Adrenal gland (tissue), 12 donors: Measurements from ENCODE around the gene EXOC6B. TPM values are rescaled to one million over a fixed set of nuclear protein-coding genes. Genes with fewer than 3 reads are reported as not detected.
A peak's percentile ranks its signal among the peaks of the same experiment; 100 is the strongest.

Experiments
- DNase-seq, 7 donors: peaks; one replicate each; pipeline ENCODE4 v3.0.0-alpha.2; 2019 to 2020
- H3K27ac ChIP-seq, 5 donors: fragments of 200-600 bp; sonication (generic) in 4 of 5; 1 replicate in 3 of 5; 2 replicates in 2 of 5; pipeline versions ENCODE4 v1.5.1 to v1.8.0; 2016 to 2020; ENCODE audit warnings: mild to moderate bottlenecking in 1 of 5
- H3K27me3 ChIP-seq: fragments of 200-600 bp; 2 replicates; pipeline ENCODE4 v1.8.0; 2021
- H3K36me3 ChIP-seq, 2 donors: fragments of 200-600 bp; replicated peaks in 1 of 2; 1 replicate in 1 of 2; 2 replicates in 1 of 2; pipeline versions ENCODE4 v1.5.1 to v1.8.0; 2018 to 2022
- H3K4me1 ChIP-seq, 2 donors: fragments of 200-600 bp; replicated peaks in 1 of 2; 1 replicate in 1 of 2; 2 replicates in 1 of 2; pipeline versions ENCODE4 v1.5.1 to v1.8.0; 2018 to 2021
- H3K4me3 ChIP-seq, 4 donors: fragments of 200-600 bp; sonication (generic) in 3 of 4; one replicate each; pipeline ENCODE4 v1.5.1; 2016 to 2018
- H3K9me3 ChIP-seq, 3 donors: fragments of 200-600 bp; sonication (generic) in 1 of 3; replicated peaks in 1 of 3; 1 replicate in 2 of 3; 2 replicates in 1 of 3; pipeline versions ENCODE4 v1.5.1 to v1.8.0; 2016 to 2021
- CTCF ChIP-seq, 6 experiments: fragments of 450-650 bp in 4 of 6; fragments of 200-600 bp in 2 of 6; sonication (generic) in 1 of 6; IDR thresholded peaks; 1 replicate in 5 of 6; 2 replicates in 1 of 6; pipeline versions ENCODE4 v1.5.1 to v1.8.0; 2016 to 2021; ENCODE audit warnings: antibody characterized with exemption in 6 of 6, mild to moderate bottlenecking in 2 of 6, moderate library complexity in 1 of 6
- POLR2A ChIP-seq, 2 donors: fragments of 450-650 bp; IDR thresholded peaks; one replicate each; pipeline ENCODE4 v1.6.1; 2017; ENCODE audit warnings: antibody characterized with exemption in 2 of 2, mild to moderate bottlenecking in 2 of 2, moderate library complexity in 1 of 2
- WGBS, 4 donors: extraction: QIAGEN DNeasy Blood & Tissue Kit in 2 of 4; methylation state at CpG; one replicate each; pipeline versions ENCODE4 v1.1.5 to v1.1.7; 2013 to 2017; 5-methylcytosine and 5-hydroxymethylcytosine counted together
- intact Hi-C, 2 donors: fragments of 100-400 bp; cut with DNase I; formaldehyde crosslinking; loops; one replicate each; pipeline versions ENCODE4 v1.14.1 to v1.15.0; 2022 to 2023
- polyA plus RNA-seq, 3 donors: library from polyadenylated mRNA; stranded (reverse); fragments of 200-250 nt in 2 of 3; fragments of 350-450 nt in 1 of 3; fragmentation: Illumina TruSeq in 1 of 3; extraction: RNeasy Lipid Tissue Mini Kit (QIAGEN cat#74804) in 1 of 3; gene quantifications; one replicate each; pipeline ENCODE4 v1.2.3, GENCODE V29; 2013 to 2014
- total RNA-seq, 9 donors: library from RNA; depleted of rRNA in 4 of 9; stranded (reverse); fragments of >200 nt in 4 of 9; fragments of 120-200 nt in 1 of 9; fragmentation: NEBNext Ultra II Directional in 1 of 9; extraction: Animal tissue kit (Norgen Biotek cat#: 25700) in 1 of 9; gene quantifications; one replicate each; pipeline versions ENCODE4 v1.1.0 to v1.2.4, GENCODE V29; 2013 to 2023
- donor health status: healthy with polysubstance abuse.
- donor health status: Bipolar disorder and iron deficiency.
- donor health status: DM: yes; HTN: yes; CAD: no.
- donor health status: DM: no; HTN: no; CAD: no.
- donor health status: DM: no; HTN: no; CAD: no.
- donor health status: DM: yes; HTN: yes; CAD: no.

Gene EXOC6B
- total and polyA plus RNA-seq, 12 donors, result 6.0 to 92.6 (median 50.6) TPM

- TF ChIP-seq CTCF (IDR thresholded peaks at IDR 0.05) (no peak), POLR2A (IDR thresholded peaks at IDR 0.05) (no peak)
- DNase-seq, result no peak
- Histone ChIP-seq H3K27me3 (no peaks in the 10 kb centered on the region), H3K36me3 (no peaks in the 10 kb centered on the region), H3K4me3 (no peak overlapping the region), H3K4me1 (peaks cover 5 to 10% of the 10 kb centered on the region in 2 donors), H3K9me3 (no peaks in the 10 kb centered on the region), H3K27ac (no peak overlapping the region)
- WGBS, 4 donors, result 21 to 48% (median 24%) methylated on average over 2 of the region's 2 CpGs
- intact Hi-C loops, result loop anchor here in 1 of 2 donors (5.0 kb wide), 1 partner anchor 92 kb away; no protein-coding TSS in a partner anchor
These were observed 38.7 kb upstream of the EXOC6B start for GRCh38 chr2:72864500-72864899.

GRCh38 chr2:72863046-72863445 is 37.2 kb upstream of the EXOC6B start:
- whole genome bisulfite sequencing, 4 donors, result 57 to 61% (median 59%) methylated on average over 11 to 13 of the region's 13 CpGs
- H3K9me3 ChIP-seq, result no peaks in the 10 kb centered on the region
- TF ChIP-seq CTCF (IDR thresholded peaks at IDR 0.05), result no peak
- TF ChIP-seq POLR2A (IDR thresholded peaks at IDR 0.05), result no peak
- no peak overlapping the region for H3K27ac ChIP-seq
- H3K36me3 ChIP-seq, result no peaks in the 10 kb centered on the region
- peaks cover 5 to 10% of the 10 kb centered on the region in 2 donors for H3K4me1 ChIP-seq
- no peak for DNase-seq
- no peak overlapping the region for H3K4me3 ChIP-seq
- H3K27me3 ChIP-seq, result no peaks in the 10 kb centered on the region
- intact Hi-C loops, result loop anchor here (2.0 to 5.0 kb wide), 2 partner anchors 91 to 92 kb away; no protein-coding TSS in a partner anchor

GRCh38 chr2:72862239-72862988 is 36.6 kb upstream of the EXOC6B start:
- TF ChIP-seq CTCF (IDR thresholded peaks at IDR 0.05), result peak; percentile 91 to 99 (median 96)
- no peak for TF ChIP-seq POLR2A (IDR thresholded peaks at IDR 0.05)
- DNase-seq, result peak; percentile 84 to 93 (median 89)
- intact Hi-C loops, result loop anchor here (2.0 to 5.0 kb wide), 2 partner anchors 90 to 92 kb away; no protein-coding TSS in a partner anchor
- H3K4me1 ChIP-seq, result peaks cover 5 to 10% of the 10 kb centered on the region in 2 donors
- H3K9me3 ChIP-seq, result no peaks in the 10 kb centered on the region
- 2 to 9% (median 6%) methylated on average over 22 to 33 of the region's 33 CpGs for WGBS, 4 donors
- H3K27me3 ChIP-seq, result no peaks in the 10 kb centered on the region
- H3K4me3 ChIP-seq, result peak overlapping the region in 2 of 4 donors; percentile 12 to 19
- no peak overlapping the region for H3K27ac ChIP-seq
- H3K36me3 ChIP-seq, result no peaks in the 10 kb centered on the region

- no peak overlapping the region for H3K27ac ChIP-seq
- TF ChIP-seq POLR2A (IDR thresholded peaks at IDR 0.05) (no peak), CTCF (IDR thresholded peaks at IDR 0.05) (peak; percentile 44 to 83 (median 66))
- intact Hi-C loops, result loop anchor here in 1 of 2 donors (5.0 to 10.0 kb wide), 2 partner anchors 65 to 88 kb away; no protein-coding TSS in a partner anchor
- H3K9me3 ChIP-seq, result no peaks in the 10 kb centered on the region
- WGBS, 4 donors, result 0 to 6% (median 3%) methylated on average over 3 of the region's 3 CpGs
- no peak overlapping the region for H3K4me3 ChIP-seq
- no peaks in the 10 kb centered on the region for H3K36me3 ChIP-seq
- H3K27me3 ChIP-seq, result no peaks in the 10 kb centered on the region
- peak; percentile 45 to 81 (median 68) for DNase-seq
- H3K4me1 ChIP-seq, result peaks cover 5 to 10% of the 10 kb centered on the region in 2 donors
These were observed 34.0 kb upstream of the EXOC6B start for GRCh38 chr2:72859831-72860262.
